Femur (tissue), 1 donor: Measurements from ENCODE around the gene STX8.
"Not testable (repeated sequence)": the region's sequence is repeated elsewhere in the genome, so short reads cannot be mapped to it uniquely, and the experiment has no call there.

ENCODE experiments used
- DNase-seq: peaks from one replicate; pipeline ENCODE4 v3.0.0-alpha.2; 2017

Gene STX8

GRCh38 chr17:9290226-9290613, 285.4 kb downstream of the STX8 start:
- no peak for DNase-seq

- DNase-seq: no peak
Observed at GRCh38 chr17:9287306-9287705, 288.3 kb downstream of the STX8 start.

- no peak for DNase-seq
Observed at GRCh38 chr17:9286434-9286833, 289.2 kb downstream of the STX8 start.

- DNase-seq: no peak
Observed at GRCh38 chr17:9285602-9286427, 289.8 kb downstream of the STX8 start.

GRCh38 chr17:9284884-9285283, 290.7 kb downstream of the STX8 start:
- DNase-seq: no peak

- no peak for DNase-seq
Observed at GRCh38 chr17:9283909-9284308, 291.7 kb downstream of the STX8 start.

- DNase-seq: no peak
Observed at GRCh38 chr17:9279893-9280292, 295.7 kb downstream of the STX8 start.

GRCh38 chr17:9274973-9275372, 300.6 kb downstream of the STX8 start:
- DNase-seq: no peak

GRCh38 chr17:9273428-9274391, 301.9 kb downstream of the STX8 start:
- DNase-seq: peak; percentile 81

- peak; percentile 46 for DNase-seq
Observed at GRCh38 chr17:9272501-9273200, 303.0 kb downstream of the STX8 start.

- DNase-seq: peak; percentile 53
Observed at GRCh38 chr17:9271989-9272388, 303.6 kb downstream of the STX8 start.

GRCh38 chr17:9270921-9271320, 304.7 kb downstream of the STX8 start:
- DNase-seq: no peak

- no peak for DNase-seq
Observed at GRCh38 chr17:9269350-9270035, 306.1 kb downstream of the STX8 start.

- DNase-seq: no peak
Observed at GRCh38 chr17:9268546-9268945, 307.1 kb downstream of the STX8 start.

- DNase-seq: no peak
Observed at GRCh38 chr17:9266697-9267117, 308.9 kb downstream of the STX8 start.

GRCh38 chr17:9266031-9266680, 309.5 kb downstream of the STX8 start:
- no peak for DNase-seq

GRCh38 chr17:9261081-9262012, 314.3 kb downstream of the STX8 start:
- DNase-seq: no peak

GRCh38 chr17:9259419-9259818, 316.2 kb downstream of the STX8 start:
- DNase-seq: peak; percentile 60

GRCh38 chr17:9258115-9259015, 317.3 kb downstream of the STX8 start:
- DNase-seq: no peak

- DNase-seq: not testable (repeated sequence)
Observed at GRCh38 chr17:9257630-9257965, 318.0 kb downstream of the STX8 start.
